Measurements from ENCODE around the gene WBP1. TPM values are rescaled to one million over a fixed set of nuclear protein-coding genes. Genes with fewer than 3 reads are reported as not detected.

The WBP1 gene
- total RNA-seq, 4 donors from 2014 or later, result 46.2 to 81.3 (median 59.9) TPM

- DNase-seq, result no peak
- Histone ChIP-seq H3K9me3 (no peaks in the 10 kb centered on the region), H3K36me3 (peaks cover 0 to 23% (median 0%) of the 10 kb centered on the region in 3 donors), H3K27ac (peak overlapping the region in 1 of 4 donors; percentile 49), H3K27me3 (no peaks in the 10 kb centered on the region), H3K4me3 (peak overlapping the region in 3 of 4 donors; percentile 50 to 60 (median 53)), H3K4me1 (peaks cover 3 to 38% (median 19%) of the 10 kb centered on the region in 4 donors)
- TF ChIP-seq CTCF (IDR thresholded peaks at IDR 0.05) (no peak), POLR2A (IDR thresholded peaks at IDR 0.05) (no peak)
Observed at GRCh38 chr2:74496997-74497776, 38.9 kb downstream of the WBP1 start.

GRCh38 chr2:74497777-74498499 is 39.7 kb downstream of the WBP1 start:
- no peaks in the 10 kb centered on the region for H3K9me3 ChIP-seq
- H3K4me3 ChIP-seq, result peak overlapping the region; percentile 30 to 60 (median 52)
- DNase-seq, result peak in 2 of 3 donors; percentile 68 to 74
- peaks cover 0 to 16% (median 0%) of the 10 kb centered on the region in 3 donors for H3K36me3 ChIP-seq
- H3K27ac ChIP-seq, result peak overlapping the region in 3 of 4 donors; percentile 16 to 49 (median 25)
- peaks cover 3 to 42% (median 21%) of the 10 kb centered on the region in 4 donors for H3K4me1 ChIP-seq
- TF ChIP-seq CTCF (IDR thresholded peaks at IDR 0.05) (no peak), POLR2A (IDR thresholded peaks at IDR 0.05) (no peak)
- H3K27me3 ChIP-seq, result no peaks in the 10 kb centered on the region

GRCh38 chr2:74498500-74499266 is 40.4 kb downstream of the WBP1 start:
- peaks cover 0 to 8% (median 0%) of the 10 kb centered on the region in 3 donors for H3K36me3 ChIP-seq
- TF ChIP-seq CTCF (IDR thresholded peaks at IDR 0.05), result no peak
- TF ChIP-seq POLR2A (IDR thresholded peaks at IDR 0.05), result no peak
- no peaks in the 10 kb centered on the region for H3K9me3 ChIP-seq
- H3K4me1 ChIP-seq, result peaks cover 3 to 46% (median 26%) of the 10 kb centered on the region in 4 donors
- peak overlapping the region; percentile 30 to 60 (median 52) for H3K4me3 ChIP-seq
- DNase-seq, result peak in 2 of 3 donors; percentile 55 to 70
- H3K27ac ChIP-seq, result peak overlapping the region in 3 of 4 donors; percentile 16 to 49 (median 29)
- H3K27me3 ChIP-seq, result no peaks in the 10 kb centered on the region

- peak within 1 kb of the TSS in 3 of 4 donors; percentile 16 to 49 (median 29) for H3K27ac ChIP-seq
- H3K4me1 ChIP-seq, result peaks cover 3 to 53% (median 26%) of the 10 kb centered on the region in 4 donors
Observed at GRCh38 chr2:74499267-74499939, 41.2 kb downstream of the WBP1 start, which contains the start of gene LBX2. LBX2 (minus strand) TSS chr2:74499603; CDS start chr2:74499537, 66 bp downstream.

More at GRCh38 chr2:74499267-74499939, 41.2 kb downstream of the WBP1 start, which contains the start of gene LBX2:
- Histone ChIP-seq H3K9me3 (no peaks in the 10 kb centered on the region), H3K4me3 (peak within 1 kb of the TSS; percentile 30 to 60 (median 52)), H3K36me3 (peaks cover 0 to 1% (median 0%) of the 10 kb centered on the region in 3 donors), H3K27me3 (no peaks in the 10 kb centered on the region)
- TF ChIP-seq POLR2A (IDR thresholded peaks at IDR 0.05) (peak in 1 of 2 donors; percentile 18), CTCF (IDR thresholded peaks at IDR 0.05) (no peak)
- DNase-seq, result peak in 1 of 3 donors; percentile 63

Measured in Peyer's patch (tissue), 4 donors.